Measurements from ENCODE around the gene SNPH. TPM values are rescaled to one million over a fixed set of nuclear protein-coding genes. Genes with fewer than 3 reads are reported as not detected.

SNPH gene
- total and polyA plus RNA-seq, 4 donors, result 0.04 to 0.50 (median 0.21) TPM

GRCh38 chr20:1313236-1313964 lies 47.3 kb downstream of the SNPH start:
- H3K9ac ChIP-seq (ENCODE audit: low read depth in 1 of 2, low read length in 2 of 2), result no peak overlapping the region

GRCh38 chr20:1315804-1316203 lies 49.7 kb downstream of the SNPH start:
- H3K4me1 ChIP-seq (ENCODE audit: control insufficient read depth in 4 of 4, insufficient read depth in 4 of 4, low read length in 3 of 4), result peaks cover 0 to 14% (median 6%) of the 10 kb centered on the region in 4 donors
- WGBS, result 89% methylated on average over 5 of the region's 5 CpGs
- H3K9me3 ChIP-seq (ENCODE audit: control insufficient read depth in 4 of 4, low read length in 3 of 4), result no peaks in the 10 kb centered on the region
- H3K27ac ChIP-seq (ENCODE audit: low read depth in 1 of 2, low read length in 2 of 2), result no peak overlapping the region
- TF ChIP-seq JUND (IDR thresholded peaks at IDR 0.05) (no peak), YY1 (IDR thresholded peaks at IDR 0.05) (no peak), MAX (IDR thresholded peaks at IDR 0.05) (no peak), FOXA1 (IDR thresholded peaks at IDR 0.05) (no peak), RAD21 (IDR thresholded peaks at IDR 0.05) (no peak), HNF4G (IDR thresholded peaks at IDR 0.05) (no peak), TAF1 (conservative IDR thresholded peaks at IDR 0.05) (no peak), FOXA2 (IDR thresholded peaks at IDR 0.05) (no peak), HNF4A (conservative IDR thresholded peaks at IDR 0.05) (no peak)
- H3K36me3 ChIP-seq (ENCODE audit: control insufficient read depth in 4 of 4, insufficient read depth in 3 of 4, low read depth in 1 of 4, low read length in 3 of 4), result no peaks in the 10 kb centered on the region
- no peak for DNase-seq (ENCODE audit: low spot score)
- no peaks in the 10 kb centered on the region for H3K27me3 ChIP-seq (ENCODE audit: control insufficient read depth in 4 of 4, insufficient read depth in 4 of 4, low read length in 3 of 4)
- H3K9ac ChIP-seq (ENCODE audit: low read depth in 1 of 2, low read length in 2 of 2), result no peak overlapping the region
- no peak overlapping the region for H3K4me3 ChIP-seq (ENCODE audit: low read depth in 1 of 3, low read length in 3 of 3)

More at GRCh38 chr20:1313236-1313964, 47.3 kb downstream of the SNPH start:
- DNase-seq (ENCODE audit: low spot score), result peak; percentile 72
- H3K4me3 ChIP-seq (ENCODE audit: low read depth in 1 of 3, low read length in 3 of 3), result peak overlapping the region in 1 of 3 donors; percentile 6
- 32% methylated on average over 38 of the region's 38 CpGs for WGBS
- H3K4me1 ChIP-seq (ENCODE audit: control insufficient read depth in 4 of 4, insufficient read depth in 4 of 4, low read length in 3 of 4), result peaks cover 0 to 14% (median 6%) of the 10 kb centered on the region in 4 donors
- H3K9me3 ChIP-seq (ENCODE audit: control insufficient read depth in 4 of 4, low read length in 3 of 4), result no peaks in the 10 kb centered on the region
- TF ChIP-seq HNF4G (IDR thresholded peaks at IDR 0.05), result no peak
- peak; percentile 98 to 100 for TF ChIP-seq RAD21 (IDR thresholded peaks at IDR 0.05)
- TF ChIP-seq, protein P1, sequence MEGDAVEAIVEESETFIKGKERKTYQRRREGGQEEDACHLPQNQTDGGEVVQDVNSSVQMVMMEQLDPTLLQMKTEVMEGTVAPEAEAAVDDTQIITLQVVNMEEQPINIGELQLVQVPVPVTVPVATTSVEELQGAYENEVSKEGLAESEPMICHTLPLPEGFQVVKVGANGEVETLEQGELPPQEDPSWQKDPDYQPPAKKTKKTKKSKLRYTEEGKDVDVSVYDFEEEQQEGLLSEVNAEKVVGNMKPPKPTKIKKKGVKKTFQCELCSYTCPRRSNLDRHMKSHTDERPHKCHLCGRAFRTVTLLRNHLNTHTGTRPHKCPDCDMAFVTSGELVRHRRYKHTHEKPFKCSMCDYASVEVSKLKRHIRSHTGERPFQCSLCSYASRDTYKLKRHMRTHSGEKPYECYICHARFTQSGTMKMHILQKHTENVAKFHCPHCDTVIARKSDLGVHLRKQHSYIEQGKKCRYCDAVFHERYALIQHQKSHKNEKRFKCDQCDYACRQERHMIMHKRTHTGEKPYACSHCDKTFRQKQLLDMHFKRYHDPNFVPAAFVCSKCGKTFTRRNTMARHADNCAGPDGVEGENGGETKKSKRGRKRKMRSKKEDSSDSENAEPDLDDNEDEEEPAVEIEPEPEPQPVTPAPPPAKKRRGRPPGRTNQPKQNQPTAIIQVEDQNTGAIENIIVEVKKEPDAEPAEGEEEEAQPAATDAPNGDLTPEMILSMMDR (IDR thresholded peaks at IDR 0.05; ENCODE audit: low read depth, low read length, missing input control), result peak; percentile 89
- no peak for TF ChIP-seq MAX (IDR thresholded peaks at IDR 0.05)
- TF ChIP-seq EGR1 (IDR thresholded peaks at IDR 0.05; ENCODE audit: low read depth in 2 of 2), result peak in 1 of 2 donors; percentile 24
- TF ChIP-seq FOXA1 (IDR thresholded peaks at IDR 0.05), result no peak
- H3K36me3 ChIP-seq (ENCODE audit: control insufficient read depth in 4 of 4, insufficient read depth in 3 of 4, low read depth in 1 of 4, low read length in 3 of 4), result peaks cover 0 to 3% (median 0%) of the 10 kb centered on the region in 4 donors
- H3K27ac ChIP-seq (ENCODE audit: low read depth in 1 of 2, low read length in 2 of 2), result no peak overlapping the region
- H3K27me3 ChIP-seq (ENCODE audit: control insufficient read depth in 4 of 4, insufficient read depth in 4 of 4, low read length in 3 of 4), result no peaks in the 10 kb centered on the region

- H3K4me3 ChIP-seq (ENCODE audit: low read depth in 1 of 3, low read length in 3 of 3), result peak overlapping the region in 1 of 3 donors; percentile 25
- H3K9ac ChIP-seq (ENCODE audit: low read depth in 1 of 2, low read length in 2 of 2), result no peak overlapping the region
- H3K27me3 ChIP-seq (ENCODE audit: control insufficient read depth in 4 of 4, insufficient read depth in 4 of 4, low read length in 3 of 4), result no peaks in the 10 kb centered on the region
- WGBS, result 32% methylated on average over 12 of the region's 12 CpGs
- no peaks in the 10 kb centered on the region for H3K9me3 ChIP-seq (ENCODE audit: control insufficient read depth in 4 of 4, low read length in 3 of 4)
- no peaks in the 10 kb centered on the region for H3K36me3 ChIP-seq (ENCODE audit: control insufficient read depth in 4 of 4, insufficient read depth in 3 of 4, low read depth in 1 of 4, low read length in 3 of 4)
- DNase-seq (ENCODE audit: low spot score), result no peak
- H3K27ac ChIP-seq (ENCODE audit: low read depth in 1 of 2, low read length in 2 of 2), result peak overlapping the region in 1 of 2 donors; percentile 49
- H3K4me1 ChIP-seq (ENCODE audit: control insufficient read depth in 4 of 4, insufficient read depth in 4 of 4, low read length in 3 of 4), result peaks cover 0 to 18% (median 6%) of the 10 kb centered on the region in 4 donors
- no peak for TF ChIP-seq NR2F2 (IDR thresholded peaks at IDR 0.05)
- no peak for TF ChIP-seq GABPA (IDR thresholded peaks at IDR 0.05 in 1 of 2, conservative IDR thresholded peaks at IDR 0.05 in 1 of 2)
- TF ChIP-seq REST (IDR thresholded peaks at IDR 0.05), result no peak
- TF ChIP-seq ZBTB33 (IDR thresholded peaks at IDR 0.05), result no peak
- no peak for TF ChIP-seq FOXA2 (IDR thresholded peaks at IDR 0.05)
- peak; percentile 42 to 57 for TF ChIP-seq RXRA (IDR thresholded peaks at IDR 0.05)
- TF ChIP-seq SP1 (IDR thresholded peaks at IDR 0.05), result no peak
- TF ChIP-seq FOXA1 (IDR thresholded peaks at IDR 0.05), result no peak
- TF ChIP-seq RAD21 (IDR thresholded peaks at IDR 0.05), result peak in 1 of 2 donors; percentile 18
Measured at GRCh38 chr20:1317545-1318255, 51.6 kb downstream of the SNPH start.

Data from liver (tissue), 9 donors.